Activated CD4-positive, CD25-positive, alpha-beta regulatory T cell (primary cell): Measurements from ENCODE around the gene NFAM1.

Experiments
- DNase-seq, 4 experiments: peaks; one replicate each; lab custom pipeline; 2025; lab: John Stamatoyannopoulos, UW

NFAM1 gene, protein sequence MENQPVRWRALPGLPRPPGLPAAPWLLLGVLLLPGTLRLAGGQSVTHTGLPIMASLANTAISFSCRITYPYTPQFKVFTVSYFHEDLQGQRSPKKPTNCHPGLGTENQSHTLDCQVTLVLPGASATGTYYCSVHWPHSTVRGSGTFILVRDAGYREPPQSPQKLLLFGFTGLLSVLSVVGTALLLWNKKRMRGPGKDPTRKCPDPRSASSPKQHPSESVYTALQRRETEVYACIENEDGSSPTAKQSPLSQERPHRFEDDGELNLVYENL

DNA sequence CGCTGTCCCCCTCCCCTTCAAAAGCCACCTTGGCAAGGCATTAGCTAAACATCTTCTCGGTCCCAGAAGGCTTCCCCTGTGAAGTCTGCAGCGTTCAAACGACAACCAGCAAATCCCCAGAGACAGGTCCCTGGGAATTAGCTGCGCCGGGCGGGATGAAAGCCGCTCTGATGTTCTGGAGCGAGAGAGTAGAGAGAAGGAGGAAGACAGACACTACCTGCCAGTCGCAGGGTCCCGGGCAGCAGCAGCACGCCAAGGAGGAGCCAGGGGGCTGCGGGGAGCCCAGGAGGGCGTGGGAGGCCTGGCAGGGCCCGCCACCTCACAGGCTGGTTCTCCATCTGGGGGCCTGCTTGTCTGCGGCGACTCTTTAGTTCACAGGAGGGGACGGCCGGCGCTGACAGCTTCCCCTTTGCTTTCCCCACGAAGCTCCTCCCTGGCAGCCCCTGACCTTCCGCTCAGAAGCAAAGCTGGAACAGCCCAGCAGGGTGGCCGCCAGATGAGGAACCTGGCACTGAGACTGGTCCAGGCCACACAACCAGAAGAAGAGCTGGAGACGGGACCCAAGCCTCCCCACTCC lies at the start of gene NFAM1:
NFAM1 (minus strand) TSS at position 384 of the 577 bp plus-strand sequence; CDS start at position 338, 46 bp downstream.
- no peak for DNase-seq

DNA sequence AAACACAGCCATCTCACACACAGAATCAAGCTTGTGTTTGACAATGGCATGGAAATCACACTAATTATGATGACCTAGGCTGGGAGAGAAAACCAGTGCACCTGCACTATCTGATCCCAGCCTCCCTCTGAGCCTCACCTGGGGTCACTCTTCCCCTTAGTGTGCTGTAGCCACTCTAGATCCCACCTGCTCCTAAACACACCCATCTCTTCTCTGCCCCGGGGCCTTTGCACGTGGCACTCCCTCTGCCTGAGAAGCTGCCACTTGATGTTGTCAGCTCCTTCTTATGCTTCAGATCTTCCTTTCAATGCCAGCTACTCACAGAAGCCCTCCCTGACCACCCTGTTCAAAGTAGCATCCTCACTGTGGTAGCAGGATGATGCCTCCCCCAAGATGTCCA lies 42.9 kb upstream of the NFAM1 start:
- no peak for DNase-seq

GRCh38 chr22:42473484-42474193 lies 41.4 kb upstream of the NFAM1 start:
- no peak for DNase-seq

DNA sequence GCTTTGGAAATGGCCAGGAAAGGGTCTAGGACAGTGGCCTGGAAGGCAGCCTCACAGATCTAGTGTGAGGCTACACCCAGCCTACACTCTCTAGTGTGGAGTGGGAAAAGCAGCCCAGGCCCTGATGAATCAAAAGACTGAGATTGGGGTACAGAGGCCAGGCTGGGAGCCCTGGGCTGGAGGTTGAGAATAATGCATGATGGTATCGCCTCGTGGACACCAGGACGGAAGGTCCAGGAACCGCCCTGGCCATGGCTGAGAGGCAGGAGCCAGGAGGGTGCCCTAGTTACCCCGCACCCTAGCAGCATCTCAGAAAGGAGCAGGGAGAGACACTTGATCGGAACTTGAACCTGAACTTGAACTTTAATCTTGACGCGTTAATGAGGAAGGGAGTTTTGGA lies 40.5 kb upstream of the NFAM1 start:
- no peak for DNase-seq

- no peak for DNase-seq
Observed at GRCh38 chr22:42471441-42471840, 39.2 kb upstream of the NFAM1 start.

GRCh38 chr22:42470366-42471082 lies 38.3 kb upstream of the NFAM1 start:
- DNase-seq, result no peak

DNA sequence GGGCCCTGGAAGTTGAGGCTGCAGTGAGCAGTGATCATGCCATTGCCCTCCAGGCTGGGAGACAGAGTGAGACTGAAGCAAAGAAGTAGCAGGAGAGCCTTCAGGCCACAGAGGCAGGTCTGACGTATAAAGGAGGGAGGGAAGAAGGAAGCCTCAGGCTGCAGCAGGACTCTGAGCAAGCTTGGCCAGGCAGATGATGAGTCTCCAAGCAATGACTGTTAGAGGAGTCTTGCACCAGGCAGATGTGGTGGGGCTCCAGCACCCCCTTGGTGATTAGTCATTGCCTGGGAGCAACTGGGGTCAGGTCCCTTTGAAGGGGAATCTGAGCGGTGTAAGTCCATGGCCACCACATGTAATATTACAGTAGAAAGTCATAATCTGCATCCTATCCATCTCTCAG lies 36.6 kb upstream of the NFAM1 start:
- DNase-seq, result no peak

DNA sequence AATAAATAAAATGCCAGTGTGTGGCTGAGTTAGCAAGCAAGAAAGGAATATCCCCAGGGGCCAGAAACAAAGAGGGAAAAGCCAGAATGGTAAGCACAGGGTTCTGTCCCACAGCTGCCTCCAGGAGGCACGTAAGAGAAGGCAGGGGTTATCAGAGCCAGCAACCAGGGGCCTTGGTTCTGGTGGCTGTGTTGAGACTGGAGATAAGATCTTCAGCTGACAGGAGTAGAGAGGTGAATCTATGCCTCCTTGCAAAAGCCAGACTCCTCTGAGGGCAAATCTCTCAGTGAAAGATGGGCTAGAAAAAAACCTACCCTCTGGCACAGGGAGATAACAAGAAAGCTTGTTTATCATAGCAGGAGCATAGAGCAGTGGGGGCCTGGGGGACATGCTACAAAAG lies 29.8 kb upstream of the NFAM1 start:
- no peak for DNase-seq

DNA sequence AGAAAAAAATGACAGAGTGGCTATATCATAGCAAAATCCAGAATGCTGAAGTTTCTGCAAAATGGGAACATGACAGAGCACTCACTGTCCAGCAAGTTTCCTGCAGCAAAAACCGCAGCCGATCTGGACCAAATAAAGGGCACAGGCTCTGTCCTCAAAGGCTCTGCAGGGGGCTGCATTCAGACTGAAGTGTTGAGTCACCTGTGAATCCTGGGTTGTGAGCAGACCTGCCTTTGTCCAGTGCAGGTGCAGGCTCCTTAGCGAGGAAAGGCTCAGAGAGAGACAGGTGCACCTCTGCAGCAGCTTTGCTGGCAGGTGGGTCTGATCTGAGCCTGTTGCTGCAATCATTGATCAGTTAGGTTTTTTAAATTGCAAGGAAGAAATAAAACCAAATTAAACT lies 29.3 kb upstream of the NFAM1 start:
- no peak for DNase-seq

- no peak for DNase-seq
Observed at GRCh38 chr22:42459287-42460063, 27.3 kb upstream of the NFAM1 start.

DNA sequence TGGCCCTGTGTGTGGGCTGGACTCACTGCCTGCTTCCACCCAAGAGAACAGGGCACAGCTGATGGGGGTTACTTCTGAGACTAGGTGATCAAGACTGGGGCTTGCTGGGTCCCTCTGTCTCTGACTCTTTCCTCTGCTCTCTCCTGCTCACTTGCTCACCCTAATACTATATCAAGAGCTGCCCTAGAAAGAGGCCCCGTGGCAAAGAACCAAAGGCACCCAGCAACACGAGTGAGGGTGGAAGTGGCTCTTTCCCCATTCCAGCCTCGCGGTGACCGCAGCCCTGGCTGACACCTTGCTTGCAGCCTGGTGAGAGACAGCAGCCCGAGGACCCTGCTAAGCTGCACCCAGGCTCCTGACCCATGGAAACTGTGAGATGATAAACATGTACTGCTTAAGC lies 20.7 kb upstream of the NFAM1 start:
- DNase-seq, result no peak

DNA sequence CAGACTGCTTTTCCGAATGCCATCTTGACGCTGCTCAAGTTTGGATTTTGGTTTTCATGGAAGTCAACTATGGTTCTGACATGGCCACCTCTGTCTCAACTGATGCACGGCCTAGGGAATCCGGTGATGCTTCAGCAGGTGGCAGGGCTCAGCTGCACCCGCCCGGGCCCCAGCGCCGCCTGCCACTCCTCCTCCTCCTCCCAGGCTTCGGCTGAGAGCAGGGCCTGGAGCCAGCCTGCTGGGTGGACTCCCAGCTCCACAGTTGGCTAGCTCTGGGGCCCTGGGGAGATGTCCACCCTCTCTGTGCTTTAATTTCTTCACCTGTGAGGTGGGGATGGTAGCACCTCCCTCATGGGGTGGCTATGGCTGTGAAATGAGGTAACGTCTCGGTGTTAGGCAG lies 20.3 kb upstream of the NFAM1 start:
- DNase-seq, result no peak

GRCh38 chr22:42451499-42452145 lies 19.4 kb upstream of the NFAM1 start:
- no peak for DNase-seq

GRCh38 chr22:42450862-42451261 lies 18.7 kb upstream of the NFAM1 start:
- no peak for DNase-seq

GRCh38 chr22:42446151-42446550 lies 13.9 kb upstream of the NFAM1 start:
- DNase-seq, result no peak

DNA sequence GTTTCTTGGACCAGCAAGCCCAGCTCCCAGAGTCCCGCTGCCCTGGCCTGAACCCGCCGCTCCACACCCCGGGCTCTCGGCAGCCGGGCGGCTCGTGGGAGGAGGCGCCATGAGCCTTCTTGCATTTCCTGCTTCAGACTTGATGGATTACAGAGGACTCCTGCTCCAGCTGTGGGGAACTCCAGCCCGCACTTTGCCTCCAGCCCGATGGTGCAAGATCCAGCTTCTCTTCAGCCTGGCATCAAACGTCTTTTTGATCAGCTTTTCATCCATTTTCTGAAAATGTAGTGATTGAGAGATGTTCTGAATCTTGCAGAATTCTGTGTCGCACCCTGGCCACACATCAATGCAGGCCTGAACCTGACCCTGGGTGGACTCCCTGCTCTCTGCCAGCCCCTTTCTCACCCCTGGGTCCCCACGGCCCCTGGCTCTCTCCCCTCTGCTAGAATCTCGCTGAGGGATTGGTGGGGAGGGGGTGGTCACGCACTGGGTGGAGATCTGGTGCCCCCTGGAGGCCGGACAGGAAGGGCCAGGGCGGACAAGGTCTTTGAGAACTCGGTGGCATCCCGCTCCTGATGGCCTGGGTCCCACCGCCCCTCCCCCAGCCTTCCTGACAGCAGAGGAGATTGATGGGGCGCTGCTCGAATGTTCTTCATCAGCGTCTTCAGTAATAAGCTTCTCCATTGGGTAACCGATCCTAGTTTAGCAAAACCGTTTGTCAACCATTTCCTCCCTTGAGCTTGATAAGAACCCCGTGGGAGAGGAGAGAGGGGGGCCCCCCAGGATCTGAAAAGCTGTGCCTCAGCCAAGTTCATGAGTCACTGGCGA lies 12.1 kb upstream of the NFAM1 start:
- peak; percentile 40 to 51 (median 45) for DNase-seq

DNA sequence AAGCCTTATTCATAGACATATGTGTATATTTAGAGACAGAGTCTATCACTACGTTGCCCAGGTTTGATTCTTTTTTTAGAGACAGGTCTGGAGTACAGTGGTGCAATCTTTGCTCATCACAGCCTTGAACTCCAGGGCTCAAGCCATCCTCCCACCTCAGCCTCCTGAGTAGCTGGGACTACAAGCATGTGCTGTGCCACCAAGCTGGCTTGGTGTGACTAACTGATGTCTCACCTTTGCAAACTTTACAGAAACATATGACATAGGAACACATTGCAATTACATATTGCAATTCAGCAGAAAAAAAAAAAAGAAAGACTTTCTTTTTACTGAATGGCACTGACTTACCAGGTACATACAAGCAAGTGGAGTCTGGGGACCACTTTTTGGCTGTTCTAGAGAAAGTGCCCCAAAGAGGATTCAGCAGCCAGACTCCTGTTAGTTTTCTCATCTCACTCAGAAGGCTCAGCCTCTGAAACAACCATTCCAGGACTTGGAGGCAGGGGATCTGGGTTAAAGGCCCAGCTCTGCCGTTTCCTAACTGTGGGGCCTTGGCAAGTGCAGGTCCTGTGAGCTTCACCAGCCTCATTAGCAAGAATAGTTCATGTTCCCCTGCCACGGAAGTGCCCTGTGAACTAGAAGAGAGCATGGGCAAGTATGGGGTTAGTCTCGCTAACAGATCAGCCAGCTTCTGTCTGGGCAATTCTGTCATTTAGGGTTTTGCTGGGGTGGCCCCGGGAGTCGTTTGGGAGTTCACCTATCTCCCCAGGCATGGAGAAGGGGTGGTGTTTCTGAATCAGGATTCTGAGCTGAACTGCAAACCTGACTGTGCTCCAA lies 11.3 kb upstream of the NFAM1 start:
- DNase-seq, result no peak

GRCh38 chr22:42442748-42443147 lies 10.5 kb upstream of the NFAM1 start:
- DNase-seq, result no peak

DNA sequence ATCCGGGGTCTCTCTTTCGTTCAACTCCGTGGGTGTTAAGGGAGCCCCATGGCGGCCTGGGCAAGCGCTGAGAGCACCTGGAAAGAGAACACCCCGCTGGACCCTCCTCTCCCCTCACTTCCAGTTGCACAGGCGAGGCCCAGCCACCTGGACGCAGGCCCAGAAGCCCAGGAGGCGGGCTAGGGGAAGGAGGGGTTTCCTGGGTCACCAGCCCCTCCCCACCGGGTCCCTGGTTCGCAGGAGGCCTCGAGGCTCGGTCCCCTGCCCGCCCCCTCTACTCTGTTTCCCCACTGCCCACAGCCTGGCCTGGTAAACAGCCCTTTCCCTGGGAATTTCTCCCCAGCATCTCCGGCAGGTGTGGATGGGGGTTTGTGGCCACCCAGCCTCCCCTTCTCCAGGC lies 8.5 kb upstream of the NFAM1 start:
- no peak for DNase-seq
